ENCODE measurements around the gene NTM. TPM values are rescaled to one million over a fixed set of nuclear protein-coding genes. Genes with fewer than 3 reads are reported as not detected.

NTM gene
- total and polyA plus RNA-seq, 12 donors = 0.26 to 11.5 (median 4.0) TPM

- no peak overlapping the region for H3K4me3 ChIP-seq
- no peak for TF ChIP-seq CTCF (IDR thresholded peaks at IDR 0.05)
- TF ChIP-seq POLR2A (IDR thresholded peaks at IDR 0.05) = no peak
- no peaks in the 10 kb centered on the region for H3K27me3 ChIP-seq
- no peaks in the 10 kb centered on the region for H3K9me3 ChIP-seq (replicated peaks in 1 of 3)
- H3K27ac ChIP-seq = no peak overlapping the region
- H3K4me1 ChIP-seq (replicated peaks in 1 of 2) = no peaks in the 10 kb centered on the region
- H3K36me3 ChIP-seq (replicated peaks in 1 of 2) = no peaks in the 10 kb centered on the region
- no peak for DNase-seq
- intact Hi-C loops (cut with DNase I) = no loop called here
- 71 to 93% (median 85%) methylated on average over 4 of the region's 4 CpGs for WGBS, 4 donors
These were observed 189.9 kb downstream of the NTM start for GRCh38 chr11:131560287-131560686.

GRCh38 chr11:131561501-131561900, 191.1 kb downstream of the NTM start:
- intact Hi-C loops (cut with DNase I) = no loop called here
- no peak overlapping the region for H3K4me3 ChIP-seq

GRCh38 chr11:131561972-131562371, 191.6 kb downstream of the NTM start:
- no peaks in the 10 kb centered on the region for H3K27me3 ChIP-seq
- 59 to 82% (median 75%) methylated on average over 5 of the region's 5 CpGs for WGBS, 4 donors
- no peak overlapping the region for H3K4me3 ChIP-seq
- no peaks in the 10 kb centered on the region for H3K9me3 ChIP-seq (replicated peaks in 1 of 3)
- no peaks in the 10 kb centered on the region for H3K36me3 ChIP-seq (replicated peaks in 1 of 2)
- intact Hi-C loops (cut with DNase I) = no loop called here
- H3K27ac ChIP-seq = no peak overlapping the region
- TF ChIP-seq POLR2A (IDR thresholded peaks at IDR 0.05) (no peak), CTCF (IDR thresholded peaks at IDR 0.05) (no peak)
- no peaks in the 10 kb centered on the region for H3K4me1 ChIP-seq (replicated peaks in 1 of 2)
- no peak for DNase-seq

More at GRCh38 chr11:131561501-131561900, 191.1 kb downstream of the NTM start:
- TF ChIP-seq POLR2A (IDR thresholded peaks at IDR 0.05) (no peak), CTCF (IDR thresholded peaks at IDR 0.05) (no peak)
- H3K4me1 ChIP-seq (replicated peaks in 1 of 2) = no peaks in the 10 kb centered on the region
- no peaks in the 10 kb centered on the region for H3K36me3 ChIP-seq (replicated peaks in 1 of 2)
- no peak for DNase-seq
- no peaks in the 10 kb centered on the region for H3K27me3 ChIP-seq
- no peak overlapping the region for H3K27ac ChIP-seq
- no peaks in the 10 kb centered on the region for H3K9me3 ChIP-seq (replicated peaks in 1 of 3)
- whole genome bisulfite sequencing, 4 donors = 65 to 87% (median 76%) methylated on average over 4 of the region's 4 CpGs

GRCh38 chr11:131568318-131568717, 197.9 kb downstream of the NTM start:
- no peak for DNase-seq
- intact Hi-C loops (cut with DNase I) = no loop called here
- no peak for TF ChIP-seq POLR2A (IDR thresholded peaks at IDR 0.05)
- TF ChIP-seq CTCF (IDR thresholded peaks at IDR 0.05) = no peak
- H3K27me3 ChIP-seq = no peaks in the 10 kb centered on the region
- H3K4me3 ChIP-seq = no peak overlapping the region
- H3K9me3 ChIP-seq (replicated peaks in 1 of 3) = no peaks in the 10 kb centered on the region
- no peaks in the 10 kb centered on the region for H3K4me1 ChIP-seq (replicated peaks in 1 of 2)
- H3K27ac ChIP-seq = no peak overlapping the region
- WGBS, 4 donors = 69 to 94% (median 88%) methylated on average over 1 of the region's 1 CpG
- no peaks in the 10 kb centered on the region for H3K36me3 ChIP-seq (replicated peaks in 1 of 2)

All from adrenal gland (tissue), 12 donors.